Hematopoietic multipotent progenitor cell treated with erythropoietin and hydrocortisone succinate and interleukin-3 and kit ligand, for 4 days (in vitro differentiated cells): ENCODE results near the gene SPDYA.
A peak's percentile ranks its signal among the peaks of the same experiment; 100 is the strongest.

Experiments used
- DNase-seq: peaks from one replicate; pipeline ENCODE4 v3.0.0-alpha.2; 2015

The SPDYA gene

GRCh38 chr2:28828382-28828781 is 17.7 kb downstream of the SPDYA start:
- DNase-seq: peak; percentile 56

GRCh38 chr2:28833740-28834470 is 23.3 kb downstream of the SPDYA start:
- peak; percentile 10 for DNase-seq

- peak; percentile 5 for DNase-seq
Observed at GRCh38 chr2:28835781-28836180, 25.1 kb downstream of the SPDYA start.

- DNase-seq: no peak
Observed at GRCh38 chr2:28838971-28839370, 28.3 kb downstream of the SPDYA start.

- no peak for DNase-seq
Observed at GRCh38 chr2:28842042-28842441, 31.4 kb downstream of the SPDYA start.

- no peak for DNase-seq
Observed at GRCh38 chr2:28855193-28855592, 44.6 kb downstream of the SPDYA start.

- no peak for DNase-seq
Observed at GRCh38 chr2:28855977-28856376, 45.3 kb downstream of the SPDYA start.

- DNase-seq: no peak
Observed at GRCh38 chr2:28868611-28869010, 58.0 kb downstream of the SPDYA start.

GRCh38 chr2:28869494-28870145 is 59.0 kb downstream of the SPDYA start:
- peak; percentile 35 for DNase-seq

- DNase-seq: peak; percentile 98
Observed at GRCh38 chr2:28870146-28870891, 59.7 kb downstream of the SPDYA start, which contains the start of gene TRMT61B. Gene TRMT61B, minus strand, starts transcription at chr2:28870309. Its CDS starts 32 bp downstream, at chr2:28870277.

GRCh38 chr2:28871620-28872019 is 61.0 kb downstream of the SPDYA start:
- no peak for DNase-seq

GRCh38 chr2:28880193-28880592 is 69.6 kb downstream of the SPDYA start:
- no peak for DNase-seq

GRCh38 chr2:28893488-28893887 is 82.9 kb downstream of the SPDYA start:
- DNase-seq: no peak

GRCh38 chr2:28894470-28895188 is 84.0 kb downstream of the SPDYA start, which contains the start of gene WDR43:
Gene WDR43, plus strand, starts transcription at chr2:28894667. Its CDS starts 32 bp downstream, at chr2:28894699.
- peak; percentile 100 for DNase-seq

- peak; percentile 72 for DNase-seq
Observed at GRCh38 chr2:28895189-28895893, 84.7 kb downstream of the SPDYA start.

- DNase-seq: no peak
Observed at GRCh38 chr2:28896906-28897305, 86.3 kb downstream of the SPDYA start.

GRCh38 chr2:28898048-28898447 is 87.4 kb downstream of the SPDYA start:
- peak; percentile 40 for DNase-seq
